ENCODE data around the gene CEP68.
A peak's percentile ranks its signal among the peaks of the same experiment; 100 is the strongest.
"Not testable (repeated sequence)": the region's sequence is repeated elsewhere in the genome, so short reads cannot be mapped to it uniquely, and the experiment has no call there.

The CEP68 gene

DNA sequence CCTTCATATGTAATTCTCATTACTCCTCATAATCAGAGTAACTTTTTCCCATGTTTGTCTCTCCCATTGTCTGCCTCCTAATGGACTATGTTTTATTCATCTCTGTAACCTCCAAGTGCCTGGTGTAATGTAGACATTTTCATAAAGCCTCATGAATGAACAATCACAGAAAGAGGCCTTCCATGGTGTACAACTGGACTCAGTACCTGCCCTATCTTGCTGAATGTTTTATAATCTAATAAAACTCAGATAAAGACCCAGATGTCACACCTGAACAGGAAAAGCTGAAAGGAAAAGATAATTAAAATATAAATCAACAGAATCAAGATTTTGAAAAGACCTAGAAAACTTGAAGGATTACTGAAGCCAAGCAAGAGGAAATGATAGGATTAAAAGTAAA is 37.0 kb downstream of the CEP68 start:
- DNase-seq: no peak

GRCh38 chr2:65096948-65097347 is 40.7 kb downstream of the CEP68 start:
- no peak for DNase-seq

- no peak for DNase-seq
Measured at GRCh38 chr2:65097844-65098243, 41.6 kb downstream of the CEP68 start.

- DNase-seq: no peak
Measured at GRCh38 chr2:65098741-65099140, 42.5 kb downstream of the CEP68 start.

DNA sequence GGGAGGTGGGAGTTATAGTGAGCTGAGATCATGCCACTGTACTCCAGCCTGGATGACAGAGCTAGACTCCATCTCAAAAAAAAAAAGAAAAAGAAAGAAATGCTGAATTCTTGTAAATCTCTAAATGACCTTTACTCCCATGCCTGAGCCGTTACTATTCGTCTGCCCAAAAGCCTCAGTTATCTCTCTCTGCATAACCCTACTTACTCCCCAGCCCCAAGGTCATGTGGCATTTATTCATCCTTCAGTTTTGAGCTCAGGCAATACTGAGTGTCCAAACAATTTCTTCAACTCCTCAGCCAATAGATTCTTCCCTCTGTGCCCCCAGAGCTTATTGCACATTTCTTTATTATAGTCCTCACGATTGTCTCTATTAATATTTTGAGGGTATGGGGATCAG is 44.9 kb downstream of the CEP68 start:
- DNase-seq: no peak

- DNase-seq: no peak
Measured at GRCh38 chr2:65103013-65103715, 46.9 kb downstream of the CEP68 start.

GRCh38 chr2:65107530-65107929 is 51.3 kb downstream of the CEP68 start:
- no peak for DNase-seq

GRCh38 chr2:65108780-65109179 is 52.6 kb downstream of the CEP68 start:
- no peak for DNase-seq

DNA sequence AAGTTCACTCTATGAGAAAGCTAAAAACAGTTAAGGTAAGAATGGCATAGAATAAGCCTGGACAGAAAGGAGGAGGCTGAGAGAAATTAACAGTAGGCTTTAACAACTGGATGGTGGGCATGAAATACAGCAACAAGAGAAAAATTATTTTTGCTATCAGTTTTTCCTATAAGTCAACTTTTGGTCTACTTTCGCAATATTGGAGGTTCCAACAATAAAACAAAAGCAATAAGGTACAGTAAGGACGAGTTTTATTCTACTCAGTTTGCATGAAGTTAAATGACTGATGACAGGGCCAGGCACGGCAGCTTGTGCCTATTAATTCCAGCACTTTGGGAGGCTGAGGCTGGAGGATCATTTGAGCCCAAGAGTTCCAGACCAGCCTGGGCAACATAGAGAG is 56.4 kb downstream of the CEP68 start:
- no peak for DNase-seq

DNA sequence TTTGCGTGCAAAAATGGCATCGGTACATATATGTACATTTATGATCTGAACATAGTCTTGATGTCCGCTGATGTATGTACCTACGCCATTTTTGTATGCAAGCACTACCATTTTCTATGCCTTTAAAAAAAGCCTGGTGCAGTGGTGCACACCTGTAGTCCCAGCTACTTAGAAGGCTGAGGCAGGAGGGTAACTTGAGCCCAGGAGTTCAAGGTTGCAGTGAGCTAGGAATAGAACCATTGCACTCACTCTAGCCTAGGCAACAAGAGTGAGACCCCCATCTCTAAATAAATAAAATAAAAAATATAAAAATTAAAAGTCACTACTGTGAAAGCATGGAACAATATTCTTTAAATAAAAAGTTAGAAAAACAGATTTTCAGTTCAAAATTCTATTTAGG is 57.0 kb downstream of the CEP68 start:
- no peak for DNase-seq

DNA sequence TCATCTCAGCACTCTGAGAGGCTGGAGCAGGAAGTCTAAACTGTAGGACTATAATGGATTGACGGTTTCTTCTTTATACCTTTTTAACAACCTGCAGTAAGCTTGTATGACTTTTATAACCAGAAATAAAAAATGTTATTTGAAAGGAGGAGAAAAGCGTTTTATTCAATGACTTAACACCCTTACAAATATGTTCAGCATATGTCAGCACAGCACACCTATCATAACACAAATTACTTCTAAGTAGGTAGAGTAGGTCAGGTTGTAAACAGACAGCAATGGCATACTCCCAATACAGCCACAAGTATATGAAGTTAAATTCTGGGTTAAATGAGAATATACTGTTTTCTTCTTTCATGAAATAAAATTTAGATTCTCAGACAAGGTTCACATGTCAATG is 57.6 kb downstream of the CEP68 start:
- DNase-seq: no peak

DNA sequence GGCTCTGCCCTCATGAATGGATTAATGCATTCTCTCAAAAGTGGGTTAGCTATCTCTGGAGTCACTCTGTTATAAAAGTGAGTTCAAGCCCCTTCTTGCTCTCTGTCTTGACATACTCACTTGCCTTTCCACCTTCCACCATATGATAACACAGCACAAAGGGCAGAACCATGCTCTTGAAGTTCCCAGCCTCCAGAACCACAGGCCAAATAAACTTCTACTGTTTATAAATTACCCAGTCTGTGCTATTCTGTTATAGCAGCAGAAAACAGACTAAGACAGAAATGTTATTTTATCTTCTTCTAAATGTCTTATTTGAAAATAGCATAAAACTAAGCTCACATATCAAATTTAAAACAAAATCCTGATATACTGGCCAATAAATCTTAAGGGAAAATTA is 58.7 kb downstream of the CEP68 start:
- DNase-seq: no peak

DNA sequence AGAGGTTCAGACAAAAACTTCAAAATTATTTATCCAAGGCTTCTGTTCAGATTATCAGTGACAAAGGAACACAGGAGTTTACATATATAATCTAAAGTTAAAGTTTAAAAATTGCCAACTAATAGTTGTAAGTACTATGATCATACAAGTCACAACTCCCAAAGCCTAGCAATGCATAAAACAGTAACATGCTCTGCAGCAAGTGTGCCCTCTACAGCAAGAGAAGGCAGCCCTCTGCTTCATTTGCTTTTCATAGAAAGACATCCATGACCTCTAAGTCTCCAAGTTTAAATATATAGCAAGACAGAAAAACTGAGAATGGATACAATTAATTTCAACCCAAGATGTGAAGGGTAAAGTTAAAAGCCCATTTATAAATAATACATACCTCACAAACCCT is 60.4 kb downstream of the CEP68 start:
- no peak for DNase-seq

GRCh38 chr2:65120990-65121693 is 64.9 kb downstream of the CEP68 start:
- DNase-seq: no peak

GRCh38 chr2:65122313-65122712 is 66.1 kb downstream of the CEP68 start:
- no peak for DNase-seq

GRCh38 chr2:65125457-65125856 is 69.2 kb downstream of the CEP68 start:
- not testable (repeated sequence) for DNase-seq

GRCh38 chr2:65128297-65129190 is 72.3 kb downstream of the CEP68 start:
- DNase-seq: peak; percentile 49

DNA sequence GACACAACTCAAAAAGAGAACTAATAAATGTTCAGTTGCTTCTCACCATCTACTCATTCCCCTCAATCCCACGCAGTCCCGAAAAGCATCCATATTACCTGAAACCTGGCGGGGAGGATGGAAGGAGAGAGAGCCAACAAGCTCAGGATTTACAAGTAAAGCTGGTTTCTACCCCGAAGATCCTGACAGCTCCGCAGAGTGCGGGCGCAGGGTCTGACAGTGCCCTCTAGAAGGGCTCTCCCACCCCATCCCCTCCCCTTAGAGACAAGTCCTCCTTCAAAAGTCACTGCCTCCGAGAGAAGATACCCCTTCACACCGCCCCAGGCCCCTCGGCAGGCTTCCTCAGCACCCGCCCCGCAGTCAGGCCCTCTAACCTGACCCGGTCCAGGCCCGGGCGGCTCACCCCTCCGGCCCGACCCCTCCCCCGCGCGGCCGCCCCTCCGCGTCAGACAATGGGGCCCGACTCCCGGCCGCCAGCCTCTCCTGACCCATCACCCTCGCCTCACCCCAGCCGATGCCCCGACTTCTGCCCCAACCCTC is 73.1 kb downstream of the CEP68 start:
- peak; percentile 32 for DNase-seq

DNA sequence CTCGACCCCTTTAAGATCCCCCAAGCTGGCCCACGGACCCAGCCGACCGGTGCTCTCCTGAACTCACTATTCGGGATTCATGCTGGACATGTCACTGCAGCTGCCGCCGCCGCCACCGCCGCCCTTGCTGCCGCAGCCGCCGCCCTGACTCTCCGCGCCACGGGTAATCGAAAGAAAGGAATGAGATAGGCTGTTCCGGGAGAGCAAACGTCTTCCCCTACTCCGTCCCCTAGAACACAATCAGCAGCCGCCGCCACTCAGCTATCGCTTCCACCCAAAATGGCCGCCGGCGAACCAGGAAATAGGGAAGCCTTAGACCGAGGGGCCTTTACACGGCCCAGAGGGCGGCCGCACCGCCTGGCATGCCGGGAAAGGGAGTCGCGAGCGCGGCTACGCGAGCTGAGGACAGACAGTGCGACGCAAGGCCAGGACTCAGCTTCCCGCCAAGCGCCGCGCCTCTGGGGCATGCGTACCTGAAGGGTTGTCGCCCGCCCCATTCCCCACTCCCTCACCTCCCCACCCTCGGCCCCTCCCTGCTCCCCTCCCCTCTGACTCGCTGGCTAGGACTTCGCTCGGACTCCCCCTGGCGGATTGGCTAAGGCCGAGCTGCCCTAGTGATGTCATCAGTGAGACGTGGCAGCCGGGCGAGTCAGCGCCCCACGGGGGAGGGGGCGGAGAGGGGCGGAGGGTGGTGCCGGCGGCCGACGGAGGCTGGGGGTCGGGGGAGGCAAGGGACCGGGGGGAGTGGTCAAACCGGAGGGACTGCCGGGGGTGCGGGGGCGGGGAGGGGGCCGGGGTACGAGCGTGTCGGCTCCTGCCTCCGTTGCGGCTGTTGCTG is 73.8 kb downstream of the CEP68 start, which contains the start of gene RAB1A:
Gene RAB1A, minus strand, starts transcription at position 281 of the 838 bp plus-strand sequence. Its CDS starts 191 bp downstream, at position 90.
- peak; percentile 99 for DNase-seq

- DNase-seq: no peak
Measured at GRCh38 chr2:65130664-65131175, 74.5 kb downstream of the CEP68 start.

GRCh38 chr2:65132930-65133329 is 76.7 kb downstream of the CEP68 start:
- DNase-seq: not testable (repeated sequence)

GRCh38 chr2:65133626-65134025 is 77.4 kb downstream of the CEP68 start:
- DNase-seq: no peak

Data from RPMI8226 (cell line).